Endometrium (tissue), 2 donors: ENCODE results near the gene SHISA7.

Experiments used
- FAIRE-seq: peaks from 2 replicates; lab custom pipeline; 2012; peaks lifted over from hg19 to GRCh38; lab: Jason Lieb, UNC
- donor health status: control.
- donor health status: control.

The SHISA7 gene

GRCh38 chr19:55482156-55482961, 39.3 kb upstream of the SHISA7 start:
- FAIRE-seq = no peak

- FAIRE-seq = no peak
Measured at GRCh38 chr19:55481794-55482155, 38.7 kb upstream of the SHISA7 start.

- no peak for FAIRE-seq
Measured at GRCh38 chr19:55481148-55481793, 38.2 kb upstream of the SHISA7 start.

- FAIRE-seq = no peak
Measured at GRCh38 chr19:55479451-55480230, 36.5 kb upstream of the SHISA7 start.

GRCh38 chr19:55479045-55479444, 35.9 kb upstream of the SHISA7 start:
- no peak for FAIRE-seq

- no peak for FAIRE-seq
Measured at GRCh38 chr19:55478364-55478763, 35.3 kb upstream of the SHISA7 start.

- FAIRE-seq = no peak
Measured at GRCh38 chr19:55477905-55478304, 34.8 kb upstream of the SHISA7 start.

GRCh38 chr19:55476100-55476775, 33.1 kb upstream of the SHISA7 start, which contains the start of gene ZNF628:
ZNF628 (plus strand) TSS chr19:55476617; CDS start chr19:55479911, 3,294 bp downstream.
- FAIRE-seq = no peak

- no peak for FAIRE-seq
Measured at GRCh38 chr19:55474269-55475265, 31.5 kb upstream of the SHISA7 start.

GRCh38 chr19:55473225-55474012, 30.3 kb upstream of the SHISA7 start:
- no peak for FAIRE-seq

- no peak for FAIRE-seq
Measured at GRCh38 chr19:55472463-55472862, 29.4 kb upstream of the SHISA7 start.

- FAIRE-seq = no peak
Measured at GRCh38 chr19:55471266-55471665, 28.2 kb upstream of the SHISA7 start.

GRCh38 chr19:55468054-55468393, 24.9 kb upstream of the SHISA7 start:
- FAIRE-seq = no peak

GRCh38 chr19:55467236-55468053, 24.3 kb upstream of the SHISA7 start:
- FAIRE-seq = no peak

- FAIRE-seq = no peak
Measured at GRCh38 chr19:55466241-55466614, 23.1 kb upstream of the SHISA7 start.

GRCh38 chr19:55465460-55466240, 22.6 kb upstream of the SHISA7 start:
- no peak for FAIRE-seq

GRCh38 chr19:55464662-55465054, 21.6 kb upstream of the SHISA7 start, which contains the start of gene C19orf85:
C19orf85 (minus strand) TSS chr19:55464751; CDS start chr19:55464554, 197 bp downstream.
- no peak for FAIRE-seq

GRCh38 chr19:55464039-55464661, 21.1 kb upstream of the SHISA7 start:
- no peak for FAIRE-seq
